Eye (tissue), 1 donor: ENCODE measurements around the gene GDF11.
A peak's percentile ranks its signal among the peaks of the same experiment; 100 is the strongest.

Experiments
- DNase-seq: peaks from one replicate; pipeline ENCODE4 v3.0.0-alpha.2; 2015

GDF11 gene

GRCh38 chr12:55742719-55743405 lies at the start of gene GDF11:
Gene GDF11, plus strand, starts transcription at chr12:55743122. Its CDS starts 195 bp downstream, at chr12:55743317.
- DNase-seq, result peak; percentile 96

GRCh38 chr12:55693323-55694187 lies 49.4 kb upstream of the GDF11 start:
- no peak for DNase-seq

GRCh38 chr12:55694188-55694515 lies 48.8 kb upstream of the GDF11 start:
- DNase-seq, result no peak

GRCh38 chr12:55694651-55695050 lies 48.3 kb upstream of the GDF11 start:
- DNase-seq, result no peak

GRCh38 chr12:55695349-55695748 lies 47.6 kb upstream of the GDF11 start:
- DNase-seq, result no peak

GRCh38 chr12:55696141-55696540 lies 46.8 kb upstream of the GDF11 start:
- DNase-seq, result no peak

GRCh38 chr12:55696796-55697462 lies 46.0 kb upstream of the GDF11 start:
- DNase-seq, result no peak

- no peak for DNase-seq
Measured at GRCh38 chr12:55697686-55698085, 45.2 kb upstream of the GDF11 start.

GRCh38 chr12:55698241-55698955 lies 44.5 kb upstream of the GDF11 start:
- no peak for DNase-seq

- DNase-seq, result no peak
Measured at GRCh38 chr12:55698965-55699364, 44.0 kb upstream of the GDF11 start.

- DNase-seq, result no peak
Measured at GRCh38 chr12:55699471-55700055, 43.4 kb upstream of the GDF11 start.

GRCh38 chr12:55700255-55701018 lies 42.5 kb upstream of the GDF11 start:
- DNase-seq, result no peak

- DNase-seq, result no peak
Measured at GRCh38 chr12:55702861-55703260, 40.1 kb upstream of the GDF11 start.

- no peak for DNase-seq
Measured at GRCh38 chr12:55703288-55703687, 39.6 kb upstream of the GDF11 start.

GRCh38 chr12:55703901-55704761 lies 38.8 kb upstream of the GDF11 start:
- DNase-seq, result peak; percentile 48

GRCh38 chr12:55704824-55705718 lies 37.9 kb upstream of the GDF11 start:
- DNase-seq, result no peak

GRCh38 chr12:55705782-55706402 lies 37.0 kb upstream of the GDF11 start:
- DNase-seq, result no peak

- no peak for DNase-seq
Measured at GRCh38 chr12:55706568-55707218, 36.2 kb upstream of the GDF11 start.

- DNase-seq, result peak; percentile 72
Measured at GRCh38 chr12:55707219-55707671, 35.7 kb upstream of the GDF11 start.
